AG09309 (cell line): ENCODE results near the gene TIPIN.

Source experiments
- DNase-seq: peaks from one replicate; pipeline ENCODE4 v3.0.0-alpha.2; 2010; ENCODE audit warnings: low read depth
- H3K4me3 ChIP-seq: 2 replicates; pipeline ENCODE4 v1.5.1; 2011; ENCODE audit warnings: mild to moderate bottlenecking, low read depth, low read length, moderate library complexity; ENCODE audit not compliant: control insufficient read depth
- CTCF ChIP-seq: IDR thresholded peaks from 2 replicates; pipeline ENCODE4 v1.5.1; 2011; ENCODE audit warnings: mild to moderate bottlenecking, low read depth, low read length, inconsistent platforms; ENCODE audit not compliant: insufficient read depth, control insufficient read depth; ENCODE audit errors: missing control alignments

The TIPIN gene, protein sequence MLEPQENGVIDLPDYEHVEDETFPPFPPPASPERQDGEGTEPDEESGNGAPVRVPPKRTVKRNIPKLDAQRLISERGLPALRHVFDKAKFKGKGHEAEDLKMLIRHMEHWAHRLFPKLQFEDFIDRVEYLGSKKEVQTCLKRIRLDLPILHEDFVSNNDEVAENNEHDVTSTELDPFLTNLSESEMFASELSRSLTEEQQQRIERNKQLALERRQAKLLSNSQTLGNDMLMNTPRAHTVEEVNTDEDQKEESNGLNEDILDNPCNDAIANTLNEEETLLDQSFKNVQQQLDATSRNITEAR

GRCh38 chr15:66356359-66357236 lies at the start of gene TIPIN:
Gene TIPIN (minus strand): TSS chr15:66356685. CDS start chr15:66352947, 3,738 bp downstream.
- peak within 1 kb of the TSS; percentile 90 for H3K4me3 ChIP-seq
- TF ChIP-seq CTCF: no peak
- DNase-seq: peak; percentile 75

GRCh38 chr15:66405615-66406014 lies 49.1 kb upstream of the TIPIN start:
- DNase-seq: no peak
- no peak overlapping the region for H3K4me3 ChIP-seq
- TF ChIP-seq CTCF: no peak

GRCh38 chr15:66405007-66405406 lies 48.5 kb upstream of the TIPIN start:
- H3K4me3 ChIP-seq: no peak overlapping the region
- DNase-seq: no peak
- no peak for TF ChIP-seq CTCF

DNA sequence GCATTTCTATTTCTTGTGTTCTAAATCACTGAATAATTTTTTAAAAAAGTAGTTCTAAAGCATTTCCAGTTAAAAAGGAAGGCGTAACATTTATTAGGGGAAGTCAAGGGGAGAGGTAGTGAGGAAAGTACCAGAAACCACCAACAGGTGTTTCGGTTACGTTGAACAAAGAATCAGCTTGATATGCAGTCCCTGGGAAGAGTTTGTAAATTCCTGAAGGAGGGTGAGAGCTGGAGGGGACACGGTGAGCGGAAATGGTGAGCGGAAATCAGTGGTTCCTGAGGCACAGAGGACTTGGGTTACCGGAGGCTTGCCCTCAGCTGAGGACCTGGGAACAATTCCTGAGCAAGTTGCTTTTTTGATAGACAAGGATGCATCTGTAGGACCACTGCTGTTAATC lies 48.0 kb upstream of the TIPIN start:
- no peak overlapping the region for H3K4me3 ChIP-seq
- DNase-seq: no peak
- no peak for TF ChIP-seq CTCF

DNA sequence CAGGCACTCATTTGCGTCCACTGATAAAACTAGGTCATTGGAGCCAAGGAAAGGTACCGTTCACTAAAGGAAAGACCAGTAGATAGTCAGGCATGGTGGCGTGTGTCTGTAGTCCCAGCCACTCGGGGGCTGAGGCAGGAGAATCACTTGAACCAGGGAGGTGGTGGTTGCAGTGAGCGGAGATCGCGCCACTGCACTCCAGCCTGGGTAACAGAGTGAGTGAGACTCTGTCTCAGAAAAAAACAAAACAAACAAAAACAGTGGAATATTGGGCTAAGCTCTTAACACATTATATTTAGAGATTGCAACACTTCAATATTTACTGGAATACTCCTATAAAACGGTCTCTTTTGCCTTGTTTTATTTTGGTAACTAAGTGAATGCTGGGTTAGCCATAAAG lies 47.6 kb upstream of the TIPIN start:
- no peak for TF ChIP-seq CTCF
- H3K4me3 ChIP-seq: no peak overlapping the region
- DNase-seq: no peak

DNA sequence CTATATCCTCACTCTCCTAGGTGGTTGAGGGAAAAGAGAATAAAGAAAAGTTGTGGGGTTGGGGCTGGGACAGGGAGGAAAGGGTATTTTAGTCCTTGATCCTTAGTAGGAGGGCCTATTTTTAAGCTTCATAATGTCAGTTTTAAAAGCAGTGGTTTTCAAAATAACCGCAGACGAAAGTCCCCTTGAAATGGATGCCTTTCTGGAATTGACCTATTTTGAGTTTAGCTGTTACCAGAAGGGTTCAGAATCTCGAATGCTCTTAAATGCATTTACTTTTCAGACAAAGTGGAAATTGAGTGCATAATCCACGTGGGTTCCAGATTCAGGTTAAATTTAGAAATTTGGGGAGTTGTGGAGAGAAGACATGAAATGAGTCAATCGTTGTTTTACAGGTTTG lies 46.8 kb upstream of the TIPIN start:
- H3K4me3 ChIP-seq: no peak overlapping the region
- TF ChIP-seq CTCF: no peak
- DNase-seq: no peak
